HG02588 (cell line): ENCODE data around the gene TSPAN15.
"Not testable (repeated sequence)": the region's sequence is repeated elsewhere in the genome, so short reads cannot be mapped to it uniquely, and the experiment has no call there.

ENCODE experiments used
- ATAC-seq: cut with Tn5 transposase; IDR thresholded peaks from one replicate; pipeline ENCODE4 v1.9.1; 2021; ENCODE audit warnings: mild to moderate bottlenecking, moderate library complexity; ENCODE audit not compliant: unreplicated experiment

The TSPAN15 gene

DNA sequence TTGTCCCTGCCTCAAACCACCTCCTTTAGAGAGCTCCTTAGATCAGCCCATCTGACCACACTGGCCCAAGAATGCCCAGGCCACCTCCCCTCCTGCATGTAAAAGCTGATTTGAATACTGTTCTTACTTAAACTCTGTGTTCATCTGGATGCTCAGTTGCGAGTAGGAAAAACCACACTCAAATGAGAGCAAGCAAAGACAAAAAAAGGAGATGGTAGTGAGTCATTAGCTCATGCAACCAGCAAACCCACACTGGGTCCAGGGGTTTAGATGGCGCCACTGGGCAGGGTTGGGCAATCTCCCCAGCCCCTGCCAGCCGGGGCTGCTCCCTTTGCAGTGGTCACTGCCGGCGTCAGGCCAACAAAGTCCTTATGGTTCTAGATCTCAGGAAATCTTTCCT lies 32.7 kb downstream of the TSPAN15 start:
- ATAC-seq = no peak

DNA sequence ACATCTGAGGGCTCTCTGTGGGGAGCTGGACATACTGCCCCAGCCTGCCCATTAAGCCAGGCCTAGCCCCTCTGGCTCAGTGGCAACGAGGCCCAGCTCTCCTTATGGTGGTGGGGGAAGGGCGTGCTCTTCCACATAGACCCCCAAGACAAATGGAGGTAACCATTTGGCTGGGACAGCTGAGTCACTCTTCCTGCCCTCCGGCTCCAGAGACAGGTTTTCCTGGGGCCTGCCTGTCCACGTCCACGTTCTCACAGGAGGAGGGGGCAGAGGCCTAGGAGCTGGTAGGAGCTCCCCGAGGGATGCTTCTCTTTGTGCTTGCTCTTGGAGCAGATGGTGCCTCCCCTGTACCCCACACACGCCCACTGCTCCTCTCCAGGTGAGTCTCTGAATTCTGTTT lies 33.5 kb downstream of the TSPAN15 start:
- ATAC-seq = no peak

DNA sequence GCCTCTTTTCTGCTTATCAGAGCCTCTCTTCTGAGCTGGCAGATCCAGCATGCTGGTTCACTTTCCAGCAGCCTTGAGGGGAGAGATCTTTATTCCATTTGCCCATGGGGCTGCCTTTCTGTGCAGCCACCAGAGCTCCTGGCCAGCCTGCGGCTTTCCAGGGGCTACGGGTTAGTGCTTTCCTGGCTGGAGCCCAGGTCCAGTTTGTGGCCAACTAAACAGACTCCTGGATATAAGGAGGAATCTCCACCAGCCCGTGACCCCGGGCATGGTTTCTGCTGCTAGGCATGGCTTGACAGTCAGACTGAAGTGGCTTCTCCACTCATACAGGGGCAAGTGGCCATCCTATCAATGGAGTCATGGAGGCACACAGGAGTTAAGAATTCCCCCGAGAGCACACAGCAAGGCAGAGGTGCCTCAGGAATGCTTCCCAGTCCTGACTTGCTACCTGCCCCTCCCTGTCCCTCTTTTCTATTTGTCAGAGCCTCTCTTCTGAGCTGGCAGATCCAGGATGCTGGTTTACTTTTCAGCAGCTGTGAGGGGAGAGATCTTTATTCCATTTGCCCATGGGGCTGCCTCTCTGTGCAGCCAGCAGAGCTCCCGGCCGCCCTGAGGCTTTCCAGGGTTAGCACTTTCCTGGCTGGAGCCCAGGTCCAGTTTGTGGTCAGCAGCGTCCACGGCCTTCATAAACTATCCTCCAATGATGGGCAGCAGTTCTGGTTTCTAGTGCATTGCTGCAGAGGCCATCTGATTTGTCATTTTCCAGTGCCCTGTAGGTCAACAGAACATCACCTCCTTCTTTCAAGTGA lies 35.9 kb downstream of the TSPAN15 start:
- no peak for ATAC-seq

DNA sequence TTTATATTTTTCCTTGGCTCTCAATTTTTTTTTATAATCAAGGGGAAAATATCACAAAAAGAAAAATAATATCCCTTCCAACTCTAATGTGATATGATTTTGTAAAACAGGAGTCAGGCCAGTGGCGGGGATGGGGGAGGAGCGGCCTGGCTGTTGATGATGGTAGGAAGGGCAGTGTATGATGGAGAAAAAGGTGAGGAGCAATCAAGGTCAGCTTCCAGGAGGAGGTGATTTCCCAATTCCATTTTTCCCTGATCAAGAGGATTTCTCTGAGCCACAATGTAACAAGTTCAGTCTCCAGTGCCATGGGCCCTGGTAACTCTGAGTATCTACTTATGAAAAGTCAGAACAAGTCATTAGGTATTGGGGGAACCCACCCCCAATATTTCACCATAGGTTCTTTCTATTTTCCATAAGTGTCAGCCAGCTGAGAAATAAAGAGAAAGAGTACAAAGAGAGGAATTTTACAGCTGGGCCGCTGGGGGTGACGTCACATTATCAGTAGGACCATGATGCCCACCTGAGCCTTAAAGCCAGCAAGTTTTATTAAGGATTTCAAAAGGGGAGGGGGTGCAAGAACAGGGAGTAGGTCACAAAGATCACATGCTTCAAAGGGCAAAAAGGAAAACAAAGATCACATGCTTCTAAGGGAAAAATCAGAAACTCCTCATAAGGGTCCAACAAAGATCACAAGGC lies 37.0 kb downstream of the TSPAN15 start:
- ATAC-seq = not testable (repeated sequence)

DNA sequence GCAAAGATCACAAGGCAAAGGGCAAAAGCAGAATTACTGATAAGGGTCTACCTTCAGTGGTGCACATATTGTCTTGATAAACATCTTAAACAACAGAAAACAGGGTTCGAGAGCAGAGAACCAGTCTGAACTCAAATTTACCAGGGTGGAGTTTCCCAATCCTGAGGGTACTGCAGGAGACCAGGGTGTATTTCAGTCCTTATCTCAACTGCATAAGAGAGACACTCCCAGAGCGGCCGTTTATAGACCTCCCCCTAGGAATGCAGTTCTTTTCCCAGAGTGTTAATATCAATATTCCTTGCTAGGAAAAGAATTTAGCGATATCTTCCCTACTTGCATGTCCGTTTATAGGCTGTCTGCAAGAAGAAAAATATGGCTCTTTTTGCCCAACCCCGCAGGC lies 37.6 kb downstream of the TSPAN15 start:
- not testable (repeated sequence) for ATAC-seq

DNA sequence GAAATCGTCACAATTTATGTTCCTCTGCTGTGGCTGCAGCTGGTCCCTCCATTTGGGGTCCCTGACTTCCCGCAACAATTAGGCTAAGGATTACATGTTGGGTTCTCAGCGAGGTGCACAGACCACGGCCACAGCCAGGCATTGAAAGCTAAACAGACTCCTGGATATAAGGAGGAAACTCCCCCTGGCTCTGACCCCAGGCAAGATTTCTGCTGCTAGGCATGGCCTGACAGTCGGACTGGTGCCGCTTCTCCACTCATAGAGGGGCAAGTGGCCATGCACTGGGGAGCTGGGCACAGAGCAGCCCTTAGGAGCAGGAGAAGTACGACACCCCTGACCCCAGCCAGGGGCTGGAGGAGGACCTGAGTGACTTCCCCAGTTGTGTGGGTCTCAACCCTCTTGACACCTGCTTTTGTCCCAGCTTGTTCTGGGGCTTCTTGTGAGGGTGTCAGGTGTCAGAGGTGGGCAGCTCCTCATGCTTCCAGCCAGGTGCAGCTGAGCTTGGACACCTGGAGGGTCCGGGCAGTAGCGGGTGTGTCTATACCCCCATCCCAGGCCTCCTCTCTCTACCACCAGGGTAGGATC lies 38.3 kb downstream of the TSPAN15 start:
- no peak for ATAC-seq

DNA sequence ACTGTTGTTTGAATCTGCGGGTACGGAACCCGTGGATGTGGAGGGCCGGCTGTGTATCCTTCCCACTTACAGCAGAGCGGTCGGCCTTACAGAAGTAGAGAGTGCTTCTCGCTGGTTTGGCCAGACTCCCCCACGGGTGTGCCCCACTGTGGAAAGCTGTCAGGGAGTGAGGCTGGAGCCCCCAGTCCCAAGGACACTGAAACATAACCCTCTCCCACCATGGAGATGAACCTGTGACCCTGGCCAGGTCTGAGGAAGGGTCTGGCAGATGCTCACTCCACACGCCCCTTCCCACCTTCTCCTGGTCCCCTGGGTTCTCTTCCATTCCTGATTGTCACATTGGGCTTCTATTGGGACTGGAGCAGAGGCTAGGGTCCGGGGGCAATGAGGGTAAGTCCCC lies 39.6 kb downstream of the TSPAN15 start:
- ATAC-seq = no peak

DNA sequence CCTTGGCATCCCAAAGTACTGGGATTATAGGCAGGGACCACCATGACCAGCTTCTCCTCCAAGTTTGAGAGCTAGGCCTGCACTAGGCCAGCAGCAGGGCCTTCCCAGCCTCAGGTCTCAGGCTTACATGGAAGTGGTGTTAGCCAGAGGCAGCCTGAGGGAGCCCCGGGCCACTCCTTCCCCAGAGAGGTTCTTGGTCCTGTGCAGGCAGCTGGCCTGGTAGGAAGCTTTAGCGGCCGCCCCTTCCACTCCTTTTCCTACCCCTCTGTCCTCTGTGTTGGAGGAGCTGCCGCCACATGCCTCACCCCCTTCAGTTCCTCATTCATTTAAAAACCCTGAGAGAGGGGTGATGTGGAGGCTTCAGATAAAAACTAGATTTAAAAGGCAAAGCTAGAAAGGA lies 40.3 kb downstream of the TSPAN15 start:
- no peak for ATAC-seq

DNA sequence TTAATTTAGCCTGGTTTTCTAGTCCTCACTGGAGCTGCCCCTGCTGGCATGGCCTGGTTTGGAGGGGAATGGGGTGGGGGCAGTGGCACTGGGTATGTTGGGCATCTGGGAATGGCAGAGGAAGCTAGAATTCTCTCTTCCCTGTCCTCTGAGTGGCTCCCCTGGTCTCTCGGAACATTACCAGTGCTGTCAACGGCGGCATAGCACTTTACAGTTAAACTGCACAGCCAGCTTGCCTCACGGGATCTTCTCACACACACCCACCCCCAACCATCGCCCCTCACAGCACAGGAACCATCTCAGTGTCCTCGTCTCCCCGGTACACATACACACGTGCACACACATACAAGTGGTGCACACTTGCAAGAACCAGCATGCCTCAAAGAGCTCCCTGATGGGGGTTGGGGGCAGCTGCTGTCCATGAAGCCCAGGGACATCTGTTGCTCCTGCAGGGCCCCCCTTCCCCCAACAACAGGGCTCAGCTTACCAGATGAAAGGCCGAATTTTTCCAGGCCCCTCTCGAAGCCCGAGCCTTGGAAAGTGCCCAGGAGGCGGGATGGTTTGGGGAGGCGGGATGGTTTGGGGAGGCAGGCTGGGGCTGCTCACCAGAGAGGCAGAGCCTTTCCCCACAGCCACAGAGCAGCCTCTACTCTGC lies 41.0 kb downstream of the TSPAN15 start:
- ATAC-seq = no peak

DNA sequence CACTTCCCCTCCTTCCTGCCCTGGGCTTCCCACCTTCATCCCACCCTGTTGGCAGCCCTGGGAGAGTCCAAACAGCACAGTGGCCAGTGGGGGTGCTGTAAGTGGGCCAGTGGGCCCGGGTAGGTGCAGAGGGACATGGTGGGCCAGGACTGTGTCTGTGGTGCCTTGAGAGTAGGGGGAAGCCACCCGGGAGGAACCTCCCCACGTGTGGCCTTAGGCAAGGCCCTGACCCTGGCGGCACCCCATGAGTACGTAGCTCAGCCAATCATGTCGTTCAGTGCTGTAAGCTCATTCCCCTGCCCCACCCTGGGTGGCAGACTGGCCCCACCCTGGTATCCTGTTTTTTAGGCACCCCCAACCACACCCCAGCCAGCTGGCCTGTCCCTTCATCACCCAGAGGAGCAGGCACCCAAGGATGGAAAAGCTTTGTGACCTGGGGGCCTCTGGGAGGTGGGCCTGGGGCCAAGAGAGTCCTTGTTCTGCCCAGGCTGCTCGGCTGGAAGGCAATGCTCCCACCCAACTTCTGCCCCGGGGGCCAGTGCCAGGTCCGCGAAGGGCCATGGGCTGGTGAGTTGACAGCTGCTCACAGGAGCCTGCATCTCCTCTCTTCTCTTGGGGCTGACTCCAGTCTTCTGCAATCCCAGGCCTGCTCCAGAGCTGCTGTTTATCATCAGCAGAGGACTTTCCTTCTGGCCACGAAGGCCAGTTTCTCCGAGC lies 41.6 kb downstream of the TSPAN15 start:
- ATAC-seq = no peak

DNA sequence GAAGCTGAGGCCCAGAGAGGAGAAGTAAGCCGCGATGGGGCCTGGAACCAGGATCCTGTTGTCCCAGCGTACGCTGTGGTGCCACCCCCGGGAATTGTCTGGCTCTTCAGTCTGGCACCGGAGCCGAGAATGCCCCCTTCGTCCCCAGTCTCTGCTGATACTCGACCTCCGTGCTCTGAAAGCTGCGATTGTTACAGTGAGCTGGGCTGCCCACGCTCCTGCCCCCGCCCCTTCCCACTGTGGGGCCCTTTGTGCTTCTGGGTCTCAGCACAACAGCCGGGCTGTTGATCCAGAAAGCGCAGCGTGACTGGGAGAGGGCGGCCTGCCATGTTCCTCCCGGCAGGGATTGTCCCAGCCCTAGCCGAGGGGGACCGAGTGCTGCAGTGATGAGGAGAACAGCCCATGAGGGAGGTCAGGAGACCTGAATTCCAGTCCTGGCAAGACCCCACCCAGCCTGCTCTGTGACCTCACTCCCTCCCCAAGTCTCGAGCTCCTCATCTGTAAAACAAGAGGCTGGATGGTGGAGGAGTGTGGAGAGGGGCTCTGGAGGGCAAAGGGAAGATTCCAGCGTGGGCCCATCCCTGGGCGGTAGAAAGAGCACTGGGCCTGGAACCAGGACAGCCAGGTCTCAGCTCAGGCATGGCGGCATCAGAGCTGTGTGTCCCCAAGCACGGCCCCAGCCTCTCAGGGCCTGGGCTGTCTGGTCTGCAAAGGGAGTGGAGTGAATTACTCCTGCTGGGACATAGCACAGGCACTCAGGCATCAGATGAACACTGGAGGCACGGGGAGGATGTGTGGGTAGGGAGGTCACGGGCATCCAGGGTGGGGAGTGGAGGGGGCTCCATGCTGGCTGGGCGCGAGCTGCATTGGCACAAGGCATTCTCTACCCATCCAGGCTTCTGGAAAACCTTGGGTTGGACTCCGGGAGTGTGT lies 43.6 kb downstream of the TSPAN15 start:
- no peak for ATAC-seq

DNA sequence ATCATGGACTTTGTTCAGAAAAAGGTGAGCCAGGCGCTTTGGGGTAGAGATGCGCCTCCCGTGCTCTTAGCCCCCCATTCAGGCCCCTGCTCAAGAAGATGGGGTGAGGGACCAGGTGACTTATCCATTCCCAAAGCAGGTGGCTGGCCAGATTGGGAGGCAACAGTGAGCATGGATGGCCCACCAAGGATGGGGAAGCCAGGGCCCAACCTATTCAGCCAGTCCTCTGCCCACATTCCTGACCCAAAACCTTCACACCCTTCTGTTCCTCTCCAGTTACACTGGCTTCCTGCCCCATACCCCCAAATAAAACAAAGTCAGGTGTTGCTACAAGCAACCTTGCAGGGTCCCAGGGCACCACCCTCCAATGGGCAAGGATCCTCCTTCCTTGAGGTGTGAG lies 44.4 kb downstream of the TSPAN15 start:
- no peak for ATAC-seq

DNA sequence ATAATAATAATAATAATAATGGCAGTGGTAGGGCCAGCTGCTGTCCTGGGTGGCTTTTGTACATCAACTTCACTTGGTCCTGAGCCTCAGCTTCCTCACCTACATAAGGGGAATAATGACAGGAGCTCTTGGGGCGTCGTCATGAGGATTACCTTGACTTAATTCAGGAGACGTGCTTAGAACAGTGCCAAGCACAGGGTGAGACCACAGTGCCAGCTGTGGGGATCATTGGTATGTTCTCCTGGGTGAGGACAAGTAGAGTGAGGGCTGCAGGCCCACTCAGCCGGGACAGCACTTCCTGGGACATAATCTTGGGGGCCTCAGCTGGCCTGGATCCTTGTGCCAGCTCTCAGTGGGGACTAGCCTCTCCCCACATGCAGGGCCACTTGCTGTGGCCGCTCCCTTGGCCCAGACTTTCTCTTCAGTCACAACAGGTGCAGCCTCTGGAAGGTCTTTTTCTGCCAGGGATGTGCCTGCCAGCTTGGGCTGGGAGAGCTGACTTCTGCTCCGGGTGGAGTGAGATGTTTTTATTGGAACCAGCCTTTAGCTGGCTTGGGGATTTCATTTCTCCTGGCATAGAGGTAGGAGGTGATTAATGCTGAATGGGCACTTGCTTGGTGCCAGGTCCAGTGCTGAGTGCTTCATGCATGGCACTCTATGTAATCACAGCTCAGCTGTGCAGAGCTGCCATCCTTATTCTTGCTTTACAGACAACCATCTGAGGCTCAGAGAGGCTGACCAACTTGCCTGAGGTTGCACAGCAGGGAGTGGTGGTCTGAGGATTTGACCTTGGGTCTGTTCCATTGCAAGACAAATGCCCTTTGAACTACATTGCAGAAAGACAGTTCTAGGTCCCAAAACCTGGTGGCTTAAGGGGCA lies 45.3 kb downstream of the TSPAN15 start:
- no peak for ATAC-seq

DNA sequence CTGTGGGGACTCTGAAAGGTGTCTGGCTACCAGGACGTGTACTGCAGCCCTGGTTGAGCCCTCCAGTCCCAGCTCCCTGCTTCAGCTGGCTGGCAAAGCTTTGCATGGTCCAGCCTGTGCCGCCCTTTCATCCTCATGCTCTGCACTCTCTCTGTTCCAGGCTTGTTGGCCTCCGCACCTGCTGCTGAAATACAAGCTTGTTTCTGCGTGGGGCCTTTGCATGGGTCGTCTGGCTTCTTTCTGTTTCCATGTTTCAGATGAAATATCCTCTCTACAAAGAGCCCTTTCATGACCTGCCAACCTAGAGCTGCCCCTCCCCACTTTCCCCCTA lies 45.9 kb downstream of the TSPAN15 start:
- ATAC-seq = no peak

DNA sequence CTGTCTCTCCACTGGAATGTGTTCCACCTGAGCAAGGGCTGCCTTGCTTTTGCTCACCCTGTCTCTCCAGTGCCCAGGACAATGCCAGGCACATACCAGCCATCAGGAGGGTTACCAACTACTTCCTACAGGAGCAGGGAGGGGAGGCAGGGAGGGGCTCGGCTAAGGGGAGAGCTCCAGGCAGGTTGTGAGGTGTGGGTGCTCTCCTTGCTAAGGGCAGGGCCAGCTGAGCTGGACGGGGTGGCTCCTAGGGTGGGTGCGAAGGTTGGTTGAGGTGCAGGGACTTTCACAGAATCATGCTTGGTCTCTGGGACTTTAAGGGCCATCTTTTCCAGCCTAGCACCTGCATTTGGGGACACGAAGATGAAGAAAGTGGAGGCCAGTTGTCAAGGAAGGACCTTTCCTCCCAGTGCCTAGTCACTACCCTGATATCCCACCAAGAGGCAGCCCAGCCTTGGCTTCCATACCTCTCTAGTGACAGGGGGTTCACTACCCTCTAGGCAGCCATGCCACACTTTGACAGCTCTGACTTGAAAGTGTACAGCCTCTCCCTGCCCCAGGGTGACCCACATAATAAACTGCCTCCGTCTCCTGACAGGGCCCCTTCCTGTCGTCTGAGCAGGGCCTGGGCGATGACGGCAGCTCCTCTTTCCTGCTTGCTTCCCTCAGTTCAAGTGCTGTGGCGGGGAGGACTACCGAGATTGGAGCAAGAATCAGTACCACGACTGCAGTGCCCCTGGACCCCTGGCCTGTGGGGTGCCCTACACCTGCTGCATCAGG lies 46.5 kb downstream of the TSPAN15 start:
- no peak for ATAC-seq

DNA sequence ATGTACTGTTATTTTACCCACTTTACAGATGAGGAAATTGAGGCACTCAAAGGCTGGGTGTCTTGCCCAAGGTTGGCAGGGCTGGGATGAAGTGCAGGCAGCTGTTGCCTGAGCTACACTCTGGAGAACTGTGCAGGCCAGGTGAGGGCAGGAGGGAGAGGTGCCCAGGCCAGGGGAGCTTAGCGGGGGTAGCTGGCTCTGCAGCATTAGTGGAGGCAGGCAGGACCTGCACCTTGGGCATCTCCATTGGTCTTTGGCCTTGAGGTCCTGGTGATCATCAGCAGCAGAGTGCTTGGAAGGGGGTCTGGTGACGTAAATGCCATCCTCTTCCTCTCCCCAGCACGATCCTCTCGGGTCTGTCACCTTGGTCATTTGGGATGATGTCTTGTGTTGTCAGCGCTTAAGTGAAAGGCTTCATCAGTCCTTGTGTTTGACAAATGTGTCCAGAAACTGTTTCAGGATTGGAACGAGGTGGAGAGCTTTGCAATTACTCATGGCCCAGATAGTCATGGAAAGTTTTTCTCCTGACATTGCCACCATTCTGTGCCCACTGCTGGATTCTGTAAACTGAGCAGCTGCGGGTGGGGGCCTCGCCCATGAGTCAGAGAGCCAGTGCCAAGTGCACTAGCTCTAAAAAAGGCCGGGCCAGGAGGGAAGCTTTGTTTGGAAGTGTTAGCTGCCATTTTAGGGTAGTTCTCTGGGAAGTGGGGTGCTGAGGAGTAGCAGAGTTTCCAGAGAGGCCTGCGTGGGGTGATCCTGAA lies 47.6 kb downstream of the TSPAN15 start:
- no peak for ATAC-seq
